Occipital lobe (tissue), 2 donors: ENCODE measurements around the gene SPON1. TPM values are rescaled to one million over a fixed set of nuclear protein-coding genes. Genes with fewer than 3 reads are reported as not detected.
"Not testable (repeated sequence)": the region's sequence is repeated elsewhere in the genome, so short reads cannot be mapped to it uniquely, and the experiment has no call there.

ENCODE experiments used
- DNase-seq: peaks from one replicate; lab custom pipeline; 2025; lab: John Stamatoyannopoulos, UW
- total RNA-seq: library from RNA; depleted of rRNA; stranded (reverse); fragments of >200 nt; gene quantifications from one replicate; pipeline ENCODE4 v1.2.3, GENCODE V29; 2014

Gene SPON1
- total RNA-seq, 1 donor from 2014 or later: 31.5 TPM

- no peak for DNase-seq
These were observed 277.7 kb downstream of the SPON1 start for GRCh38 chr11:14240221-14240620.

DNA sequence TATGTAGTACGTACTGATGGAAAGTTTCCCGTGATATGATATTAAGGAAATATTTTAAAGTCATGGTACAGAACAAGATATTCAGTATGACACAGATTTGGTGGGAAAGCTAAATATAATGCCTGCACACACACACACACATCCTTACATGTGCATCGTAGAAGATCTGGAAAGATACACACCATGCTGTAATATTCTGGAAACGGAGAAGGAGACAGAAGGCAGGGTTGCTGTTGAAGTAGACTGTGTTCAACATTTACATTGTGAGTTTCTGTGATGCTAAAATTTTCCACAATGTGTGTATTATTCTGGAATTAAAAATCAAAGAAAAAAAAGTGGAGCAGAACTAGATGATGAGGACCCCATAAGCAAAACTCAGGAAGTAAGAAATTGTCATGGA is 278.4 kb downstream of the SPON1 start:
- no peak for DNase-seq

- no peak for DNase-seq
These were observed 279.7 kb downstream of the SPON1 start for GRCh38 chr11:14242187-14242586.

DNA sequence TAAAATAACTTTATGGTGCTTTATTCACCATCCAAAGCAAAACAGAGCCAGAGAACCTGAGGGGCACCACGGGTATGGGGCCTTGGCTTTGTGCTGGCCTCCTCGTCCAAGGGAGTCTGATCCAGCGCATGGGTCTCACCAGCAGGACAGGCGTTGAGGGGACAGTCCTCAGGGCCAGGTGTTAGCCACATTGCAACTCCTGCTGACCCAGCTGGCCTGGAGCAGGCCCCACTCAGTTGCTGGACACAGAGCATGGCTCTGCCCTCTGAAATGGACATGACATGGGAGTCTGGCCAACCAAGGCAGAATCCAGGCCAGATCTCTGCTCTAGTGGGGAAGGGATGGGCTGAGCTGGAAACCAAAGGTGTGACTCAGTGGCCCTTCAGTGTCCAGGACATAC is 280.2 kb downstream of the SPON1 start:
- no peak for DNase-seq

DNA sequence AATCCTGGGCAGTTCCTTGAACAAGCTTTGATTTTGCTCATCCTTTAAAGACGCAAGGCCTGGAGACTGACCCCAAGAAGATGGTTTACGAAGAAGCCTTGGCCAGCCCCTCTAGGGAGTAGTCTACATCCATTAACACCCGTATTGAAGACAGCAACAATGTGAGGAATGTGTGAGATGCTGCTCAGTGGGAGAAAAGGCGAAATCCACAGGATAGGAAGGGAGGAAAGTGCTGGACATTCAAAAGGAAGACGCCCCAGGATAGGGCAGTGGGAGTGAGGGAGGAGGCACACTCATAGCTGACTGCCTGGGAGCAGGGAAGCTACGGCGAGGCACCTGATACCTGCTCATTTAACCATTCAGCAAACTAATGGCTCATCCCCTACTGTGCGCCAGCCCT is 282.4 kb downstream of the SPON1 start:
- no peak for DNase-seq

GRCh38 chr11:14245444-14245843 is 282.9 kb downstream of the SPON1 start:
- DNase-seq: no peak

DNA sequence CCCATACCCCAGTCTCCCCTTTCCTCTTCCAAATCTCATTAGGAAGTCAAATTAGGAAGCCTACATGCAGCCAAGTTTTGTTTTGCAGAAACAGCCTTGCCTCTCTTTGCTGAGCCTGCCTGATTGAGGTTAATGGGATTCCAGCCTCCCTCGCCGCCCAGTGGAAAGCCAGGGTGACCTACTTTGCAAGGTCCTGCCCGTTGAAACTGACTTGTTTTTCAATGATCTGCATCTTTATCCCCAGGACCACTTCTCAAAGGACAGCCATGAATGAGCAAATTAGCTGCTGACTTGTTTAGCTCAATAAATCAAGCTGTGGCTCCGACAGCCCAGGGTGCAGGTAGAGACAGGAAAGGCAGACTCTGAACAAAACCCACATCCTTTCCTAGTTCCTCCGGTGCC is 286.1 kb downstream of the SPON1 start:
- peak; percentile 31 for DNase-seq

DNA sequence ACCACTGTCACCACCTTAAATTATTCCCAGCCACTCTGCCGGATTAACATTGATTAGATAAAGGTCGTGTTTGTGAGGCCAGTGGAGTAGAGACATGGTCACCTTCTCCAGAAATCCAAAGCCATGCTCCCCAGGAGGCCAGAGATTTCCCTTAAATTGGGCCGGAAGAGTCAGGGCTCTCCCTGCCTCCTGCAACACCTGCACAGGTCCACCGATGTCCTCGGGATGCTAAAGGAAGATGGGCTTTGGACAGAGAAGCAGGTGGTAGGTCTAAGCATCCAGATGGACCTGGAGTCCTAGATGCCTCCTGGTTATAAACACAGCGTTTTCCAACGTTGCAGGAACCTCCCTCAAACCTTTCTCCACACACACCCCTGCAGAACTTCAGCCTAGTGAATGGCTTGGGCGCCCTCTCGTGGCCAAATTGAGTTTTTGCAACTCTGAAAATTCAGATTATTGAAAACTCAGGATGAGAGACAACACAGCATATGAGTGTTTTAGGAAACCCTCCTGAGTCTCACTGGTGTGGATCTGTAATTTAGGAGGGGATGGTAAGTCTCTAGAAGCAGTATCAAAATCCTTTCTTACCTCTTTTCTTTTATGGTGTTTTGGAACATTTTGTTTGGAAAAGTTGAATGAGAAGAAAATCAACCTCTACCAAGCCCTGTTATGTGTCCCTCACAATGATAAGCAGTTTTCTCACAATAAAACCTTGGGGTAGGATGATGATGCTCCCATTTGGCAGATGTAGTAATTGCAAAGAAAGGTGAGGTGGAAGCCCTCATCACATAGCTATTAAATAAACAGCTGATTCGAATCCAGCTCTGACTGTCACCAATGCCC is 286.8 kb downstream of the SPON1 start:
- peak; percentile 62 for DNase-seq

- no peak for DNase-seq
These were observed 289.2 kb downstream of the SPON1 start for GRCh38 chr11:14251754-14252153.

GRCh38 chr11:14252501-14252900 is 290.0 kb downstream of the SPON1 start:
- DNase-seq: not testable (repeated sequence)

- DNase-seq: no peak
These were observed 290.9 kb downstream of the SPON1 start for GRCh38 chr11:14253421-14253820.

DNA sequence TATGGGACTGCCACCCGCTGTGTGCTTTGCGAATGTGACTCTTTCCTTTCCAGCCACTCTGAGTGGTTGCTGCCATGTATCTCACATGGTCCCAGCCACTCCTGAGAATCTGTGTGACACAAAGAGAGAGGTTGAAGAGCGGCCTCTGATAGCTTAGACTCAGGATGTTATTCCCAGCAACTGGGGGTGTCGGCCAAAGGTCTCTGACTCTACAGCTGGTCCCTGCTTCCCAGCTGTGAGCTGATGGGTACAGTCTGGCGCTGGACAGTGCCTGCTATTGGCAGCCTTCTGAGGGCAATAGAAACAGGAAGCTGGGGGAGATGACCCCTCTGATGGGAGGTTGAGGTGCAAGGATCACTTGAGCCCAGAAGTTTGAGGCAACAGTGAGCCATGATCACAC is 291.3 kb downstream of the SPON1 start:
- no peak for DNase-seq

GRCh38 chr11:14254533-14255237 is 292.2 kb downstream of the SPON1 start:
- no peak for DNase-seq

DNA sequence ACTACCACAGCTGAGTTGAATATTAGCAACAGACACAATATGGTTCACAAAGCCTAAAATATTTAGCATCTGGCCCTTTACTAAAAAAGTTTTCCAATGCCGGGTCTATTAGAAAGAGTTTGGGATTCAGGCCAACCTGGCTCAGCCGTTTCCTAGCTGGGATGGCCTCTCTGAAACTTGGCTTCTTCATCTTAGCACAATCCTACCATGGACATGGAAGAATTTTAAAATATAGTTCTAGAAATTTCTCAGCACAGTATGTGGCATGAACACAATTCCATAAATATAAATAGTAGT is 292.7 kb downstream of the SPON1 start:
- no peak for DNase-seq

DNA sequence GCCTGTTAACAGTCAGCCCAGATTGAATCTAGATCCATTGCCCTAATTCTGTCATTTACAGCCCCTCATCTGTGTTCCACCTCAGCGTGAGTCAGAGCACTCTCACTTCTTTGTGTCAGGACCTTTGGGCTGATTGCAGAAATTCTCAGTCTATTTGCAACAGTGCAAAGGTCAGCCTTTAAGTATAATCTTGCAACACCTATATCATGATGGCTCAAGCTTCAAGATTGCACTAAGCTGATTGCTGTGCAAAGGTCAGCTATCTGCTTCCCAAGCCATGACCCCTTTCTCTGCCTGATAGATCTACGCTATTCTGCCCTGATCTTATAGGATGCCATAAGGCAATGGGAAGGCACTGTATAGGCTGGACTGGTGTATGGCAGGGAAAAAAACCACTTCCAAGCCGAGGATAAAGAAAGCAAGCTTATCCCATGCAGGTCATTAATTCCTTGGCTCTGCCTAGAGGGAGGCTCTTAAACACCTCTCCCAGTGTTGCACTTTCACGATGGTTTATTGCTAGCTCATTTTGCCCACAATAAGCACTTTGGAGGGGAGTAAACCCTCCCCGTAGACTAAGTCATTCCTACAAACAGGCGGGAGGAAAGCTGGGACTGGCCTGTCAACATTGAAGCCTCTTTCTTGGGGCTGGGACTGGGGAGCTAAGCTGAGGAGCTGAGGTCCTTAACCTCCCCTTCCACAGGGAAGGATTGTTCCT is 295.9 kb downstream of the SPON1 start:
- DNase-seq: no peak

DNA sequence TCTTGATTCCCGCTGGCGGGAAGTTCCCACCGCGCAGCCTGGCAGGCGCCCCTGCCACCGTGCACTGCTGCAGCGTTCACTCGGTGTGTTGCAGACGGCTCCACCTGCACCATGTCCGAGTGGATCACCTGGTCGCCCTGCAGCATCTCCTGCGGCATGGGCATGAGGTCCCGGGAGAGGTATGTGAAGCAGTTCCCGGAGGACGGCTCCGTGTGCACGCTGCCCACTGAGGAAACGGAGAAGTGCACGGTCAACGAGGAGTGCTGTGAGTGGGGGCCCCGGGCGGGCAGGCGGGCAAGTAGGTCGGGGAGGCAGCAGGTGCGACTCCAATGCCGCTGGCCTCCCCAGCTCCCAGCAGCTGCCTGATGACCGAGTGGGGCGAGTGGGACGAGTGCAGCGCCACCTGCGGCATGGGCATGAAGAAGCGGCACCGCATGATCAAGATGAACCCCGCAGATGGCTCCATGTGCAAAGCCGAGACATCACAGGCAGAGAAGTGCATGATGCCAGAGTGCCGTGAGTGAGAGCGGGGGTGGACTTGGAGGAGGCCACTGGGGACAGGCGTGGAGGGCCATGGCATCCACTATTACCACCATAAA is 296.8 kb downstream of the SPON1 start:
- no peak for DNase-seq

- no peak for DNase-seq
These were observed 297.4 kb downstream of the SPON1 start for GRCh38 chr11:14259878-14260277.

DNA sequence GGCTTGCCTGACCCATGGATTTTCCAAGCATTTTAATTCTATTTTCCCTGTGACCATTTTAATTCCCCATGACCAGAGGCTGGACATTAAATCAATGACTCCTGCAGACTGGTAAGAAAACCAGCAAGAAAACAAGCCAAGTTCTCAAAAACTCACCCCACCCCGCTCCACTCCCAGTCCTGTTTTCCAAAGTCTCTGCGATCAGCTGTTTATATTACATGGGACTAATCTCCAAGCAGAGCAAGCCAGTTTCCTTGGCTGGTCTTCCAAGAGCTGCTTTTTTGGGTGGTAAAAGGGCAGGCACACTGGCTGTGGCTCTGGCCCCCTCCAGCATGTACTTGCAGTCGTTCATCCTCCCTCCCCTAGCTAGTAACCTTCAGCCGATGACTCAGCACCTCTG is 298.5 kb downstream of the SPON1 start:
- DNase-seq: no peak

DNA sequence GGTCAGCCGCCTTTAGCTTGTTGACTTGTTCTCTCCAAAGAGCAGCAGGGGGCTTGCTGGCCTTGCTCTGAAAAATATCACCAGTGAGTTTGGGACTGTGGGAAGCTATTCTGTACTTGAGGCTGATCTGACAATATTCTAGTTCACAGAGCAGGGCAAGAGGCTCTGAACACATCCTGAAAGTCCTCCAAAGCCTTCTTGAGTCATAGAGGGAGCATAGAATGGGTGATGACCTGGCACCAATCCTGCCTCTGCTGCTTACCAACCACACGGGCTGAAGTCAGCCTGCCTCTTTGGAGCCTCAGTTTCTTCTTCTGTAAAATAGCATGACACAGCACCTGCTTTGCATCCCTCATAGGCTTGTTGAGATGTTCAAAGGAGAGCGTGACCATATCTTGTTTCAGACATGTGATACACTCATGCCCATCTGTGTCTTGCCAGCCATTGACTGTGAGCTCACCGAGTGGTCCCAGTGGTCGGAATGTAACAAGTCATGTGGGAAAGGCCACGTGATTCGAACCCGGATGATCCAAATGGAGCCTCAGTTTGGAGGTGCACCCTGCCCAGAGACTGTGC is 299.8 kb downstream of the SPON1 start:
- no peak for DNase-seq

DNA sequence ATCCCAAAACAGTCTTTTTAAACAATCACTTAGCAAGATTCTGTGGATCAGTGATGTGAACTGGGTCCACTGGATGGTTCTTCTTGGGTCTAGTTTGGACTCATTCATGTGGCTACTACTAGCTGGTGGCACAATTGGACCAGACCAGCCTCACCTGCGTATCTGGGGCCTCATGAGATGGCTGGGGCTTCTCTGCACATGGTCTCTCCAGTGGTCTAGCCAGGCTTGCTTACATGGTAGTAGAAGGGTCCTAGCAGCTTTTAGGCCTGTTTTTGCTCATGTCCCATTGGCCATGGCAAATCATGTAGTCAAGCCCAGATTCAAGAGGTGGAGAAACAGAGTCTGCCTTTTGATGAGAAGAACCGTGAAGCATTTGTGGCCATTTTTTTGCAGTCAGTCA is 302.4 kb downstream of the SPON1 start:
- no peak for DNase-seq

DNA sequence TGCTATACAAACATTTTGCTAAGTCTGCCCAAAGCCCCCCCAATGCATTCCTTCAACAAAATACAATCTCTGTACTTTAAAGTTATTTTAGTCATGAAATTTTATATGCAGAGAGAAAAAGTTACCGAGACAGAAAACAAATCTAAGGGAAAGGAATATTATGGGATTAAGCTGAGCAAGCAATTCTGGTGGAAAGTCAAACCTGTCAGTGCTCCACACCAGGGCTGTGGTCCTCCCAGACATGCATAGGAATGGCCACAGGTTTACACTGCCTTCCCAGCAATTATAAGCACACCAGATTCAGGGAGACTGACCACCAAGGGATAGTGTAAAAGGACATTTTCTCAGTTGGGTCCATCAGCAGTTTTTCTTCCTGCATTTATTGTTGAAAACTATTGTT is 304.1 kb downstream of the SPON1 start:
- DNase-seq: no peak
